HEK293T (cell line): Measurements from ENCODE around the gene ANTXR2.

Source experiments
- ARNT ChIP-seq: fragments of 450-650 bp; IDR thresholded peaks from 2 replicates; pipeline ENCODE4 v1.6.1; 2017; ENCODE audit warnings: mild to moderate bottlenecking
- BHLHE40 ChIP-seq: fragments of 450-650 bp; IDR thresholded peaks from 2 replicates; pipeline ENCODE4 v1.6.1; 2016; ENCODE audit warnings: mild to moderate bottlenecking, moderate library complexity, borderline replicate concordance
- FOXK2 ChIP-seq: fragments of 450-650 bp; IDR thresholded peaks from 2 replicates; pipeline ENCODE4 v1.6.1; 2016; ENCODE audit warnings: mild to moderate bottlenecking
- HDGF ChIP-seq: fragments of 450-650 bp; IDR thresholded peaks from 2 replicates; pipeline ENCODE4 v1.6.1; 2017; ENCODE audit warnings: antibody characterized with exemption, borderline replicate concordance
- NFRKB ChIP-seq: fragments of 450-650 bp; IDR thresholded peaks from 2 replicates; pipeline ENCODE4 v1.6.1; 2016; ENCODE audit warnings: mild to moderate bottlenecking, moderate library complexity
- SUZ12 ChIP-seq: fragments of 450-650 bp; IDR thresholded peaks from 2 replicates; pipeline ENCODE4 v1.6.1; 2016; ENCODE audit warnings: mild to moderate bottlenecking
- ZNF384 ChIP-seq: fragments of 450-650 bp; IDR thresholded peaks from 2 replicates; pipeline ENCODE4 v1.6.1; 2016

- TF ChIP-seq BHLHE40, result no peak
- TF ChIP-seq FOXK2, result no peak
- TF ChIP-seq ARNT, result no peak
- TF ChIP-seq HDGF, result no peak
- no peak for TF ChIP-seq NFRKB
- no peak for TF ChIP-seq SUZ12
- no peak for TF ChIP-seq ZNF384
Measured at GRCh38 chr4:79927931-79928330, 145.1 kb downstream of the ANTXR2 start.
